Esophagus mucosa (tissue), 1 donor: ENCODE measurements around the gene CENPP. TPM values are rescaled to one million over a fixed set of nuclear protein-coding genes. Genes with fewer than 3 reads are reported as not detected.
A peak's percentile ranks its signal among the peaks of the same experiment; 100 is the strongest.

Experiments
- ATAC-seq: fragments of 200-7000 bp; cut with Tn5 transposase; one replicate; pipeline ENCODE4 v1.9.1; 2020
- total RNA-seq: library from RNA; stranded (reverse); gene quantifications from one replicate; pipeline ENCODE4 v1.2.4, GENCODE V29; 2023
- donor health status: DM: yes; HTN: yes; CAD: no.

Gene CENPP
- 8.2 TPM for total RNA-seq

- ATAC-seq, result peak; percentile 94
These were observed at the start of gene CENPP, which contains the start of gene NOL8 for GRCh38 chr9:92325269-92325990. Gene CENPP, plus strand, starts transcription at chr9:92325953. Gene NOL8, minus strand, starts transcription at chr9:92325350. Its CDS starts 1,189 bp downstream, at chr9:92324161.

GRCh38 chr9:92276331-92277032, 49.3 kb upstream of the CENPP start:
- no peak for ATAC-seq

DNA sequence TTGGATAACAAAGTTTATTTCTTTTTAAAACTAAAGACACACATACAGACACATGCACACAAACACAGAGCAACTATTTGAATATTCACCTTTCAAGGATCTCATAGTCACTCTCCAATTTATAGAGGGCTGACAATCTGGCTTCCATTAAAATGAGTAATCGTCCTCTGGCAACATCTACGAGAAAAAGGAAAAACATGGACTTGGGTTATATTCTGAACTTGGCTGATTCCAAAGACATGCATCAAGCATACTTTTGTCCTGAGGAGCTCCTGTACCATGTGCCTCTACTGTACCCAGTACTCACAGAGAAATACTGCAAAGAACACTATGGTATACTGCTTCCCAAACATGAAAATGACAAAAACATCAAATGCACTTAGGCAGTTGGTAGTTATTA, 47.6 kb upstream of the CENPP start:
- no peak for ATAC-seq

DNA sequence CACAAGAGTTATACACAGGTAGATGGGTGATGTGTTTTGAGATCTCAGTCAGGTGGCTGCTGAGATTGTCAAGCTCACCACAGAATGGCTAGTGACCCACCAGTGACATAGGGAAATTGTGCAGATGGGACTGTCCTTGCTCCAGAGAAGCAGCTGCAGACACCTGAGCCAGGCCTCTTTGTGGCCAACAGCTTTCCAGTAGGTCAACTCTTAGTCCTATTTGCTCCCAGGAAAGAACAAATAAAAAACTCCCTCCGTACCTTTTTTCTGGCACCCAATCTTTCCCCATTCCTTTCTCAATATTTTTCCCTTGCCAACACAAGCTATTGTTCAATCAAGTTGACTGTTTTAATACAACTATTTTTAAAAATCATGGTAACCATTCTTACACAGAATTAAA, 46.5 kb upstream of the CENPP start:
- ATAC-seq, result no peak

- no peak for ATAC-seq
These were observed 35.9 kb upstream of the CENPP start for GRCh38 chr9:92289708-92290390.

DNA sequence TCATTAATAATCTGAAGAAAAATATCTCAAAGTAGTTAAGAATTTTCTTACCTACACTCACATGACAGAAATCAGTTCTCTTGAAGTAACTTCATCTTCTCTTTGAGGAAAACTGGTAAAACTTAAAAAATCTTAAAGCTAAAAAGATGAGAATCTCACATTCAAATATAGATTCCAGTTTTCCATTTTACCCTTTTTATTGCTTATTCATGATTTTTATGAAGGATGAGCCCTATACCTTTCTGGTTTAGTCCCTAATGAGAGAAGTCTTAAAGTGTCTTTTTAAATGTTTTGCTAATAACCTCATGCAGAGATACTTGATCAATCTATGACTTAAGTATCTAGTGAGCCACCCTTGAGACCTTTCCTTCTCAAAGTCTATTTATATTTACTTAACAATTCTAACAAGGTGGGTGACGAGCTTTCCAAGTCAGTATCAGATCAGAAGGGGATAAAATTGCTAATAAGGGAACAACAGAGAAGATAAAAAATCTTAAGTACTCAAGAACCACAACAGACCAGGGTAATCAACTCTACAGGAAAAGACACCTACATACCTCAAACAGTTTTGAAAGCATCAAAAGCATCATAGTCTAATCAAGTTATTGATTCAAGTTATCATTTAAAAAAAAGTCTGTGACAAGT, 34.8 kb upstream of the CENPP start:
- ATAC-seq, result no peak

GRCh38 chr9:92291577-92291976, 34.2 kb upstream of the CENPP start:
- no peak for ATAC-seq

GRCh38 chr9:92292338-92293074, 33.2 kb upstream of the CENPP start:
- ATAC-seq, result peak; percentile 41

DNA sequence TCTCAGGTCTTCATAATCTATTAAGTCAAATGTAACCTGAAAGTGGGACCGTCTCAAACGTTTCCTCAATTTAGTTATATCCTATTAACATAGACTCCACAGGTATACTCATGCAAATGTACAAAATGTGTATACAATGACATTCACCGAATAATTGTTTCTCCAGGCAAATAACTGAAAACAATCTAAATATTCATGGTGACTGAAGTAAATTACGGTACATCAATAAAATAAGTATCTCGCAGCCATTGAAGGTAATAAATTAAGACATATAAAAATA, 32.7 kb upstream of the CENPP start:
- ATAC-seq, result no peak

DNA sequence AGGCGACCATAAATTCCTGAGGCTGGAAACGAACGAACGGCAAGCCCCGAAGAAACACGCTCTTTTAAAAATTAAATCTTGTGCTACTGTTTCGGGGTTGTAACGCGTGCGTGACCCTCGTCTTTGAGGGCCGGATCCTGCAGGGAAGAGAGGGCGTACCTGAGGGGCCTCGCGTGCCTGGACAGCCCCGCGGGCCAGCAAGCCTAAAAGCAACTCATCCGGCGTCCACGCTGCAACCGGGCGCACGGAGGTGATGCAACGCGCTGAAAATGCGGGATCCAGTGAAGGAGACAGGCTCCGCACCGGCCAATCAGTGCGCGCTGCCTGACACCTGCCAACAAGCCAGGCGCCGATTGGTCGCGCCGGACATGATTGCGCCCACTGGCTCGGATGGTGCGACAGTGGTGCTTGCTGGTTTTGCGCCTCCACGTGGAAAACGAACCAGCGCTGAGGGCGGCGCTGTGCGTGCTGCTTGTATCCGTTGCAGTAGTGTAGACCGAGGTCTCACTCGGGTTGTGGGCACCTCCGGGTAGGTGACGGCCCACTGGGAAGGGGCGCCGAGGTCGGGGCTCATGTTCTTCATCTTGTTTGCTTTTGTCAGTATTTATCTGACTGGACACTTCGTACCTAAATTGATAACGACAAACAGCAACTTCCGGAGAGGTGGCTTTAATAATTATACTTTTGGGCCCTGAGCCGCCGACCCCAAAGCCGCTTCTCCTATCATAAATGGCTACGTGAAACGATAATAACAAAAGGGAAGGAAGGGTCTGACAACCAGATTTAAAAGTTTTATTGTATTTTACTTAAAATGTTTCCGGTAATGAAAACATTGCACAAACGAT, 32.1 kb upstream of the CENPP start, which contains the start of gene IARS1:
IARS1 (minus strand) TSS at position 246 of the 845 bp plus-strand sequence. CDS start 4,278 bp downstream, outside the sequence.
- peak; percentile 99 for ATAC-seq

GRCh38 chr9:92294297-92294676, 31.5 kb upstream of the CENPP start:
- ATAC-seq, result no peak

DNA sequence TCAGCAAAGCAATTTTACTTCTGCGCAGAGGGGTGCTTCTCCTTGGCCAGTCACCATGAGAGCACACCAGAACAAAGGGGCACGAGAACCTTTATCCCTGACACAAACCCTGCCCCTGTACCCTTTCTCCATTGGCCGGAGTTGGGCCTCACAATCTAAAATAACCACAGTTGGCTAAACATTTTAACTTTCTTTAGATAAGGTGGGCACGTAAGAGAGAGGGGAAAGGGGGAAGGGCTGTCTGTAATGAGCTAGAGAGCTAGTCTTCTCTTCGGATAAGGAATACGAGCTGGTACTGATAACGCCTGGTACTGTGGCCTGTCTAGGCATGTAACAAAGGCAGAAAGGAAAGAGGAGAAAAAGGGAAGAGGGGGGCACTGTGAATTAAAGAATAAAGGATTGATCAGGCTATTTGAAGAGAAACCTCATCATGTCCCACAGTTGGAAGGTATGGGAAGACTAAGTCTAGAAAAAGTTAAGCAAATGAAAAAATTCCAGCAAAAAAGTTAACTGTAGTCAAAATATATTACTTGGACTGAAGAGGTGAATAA, 30.4 kb upstream of the CENPP start:
- no peak for ATAC-seq

DNA sequence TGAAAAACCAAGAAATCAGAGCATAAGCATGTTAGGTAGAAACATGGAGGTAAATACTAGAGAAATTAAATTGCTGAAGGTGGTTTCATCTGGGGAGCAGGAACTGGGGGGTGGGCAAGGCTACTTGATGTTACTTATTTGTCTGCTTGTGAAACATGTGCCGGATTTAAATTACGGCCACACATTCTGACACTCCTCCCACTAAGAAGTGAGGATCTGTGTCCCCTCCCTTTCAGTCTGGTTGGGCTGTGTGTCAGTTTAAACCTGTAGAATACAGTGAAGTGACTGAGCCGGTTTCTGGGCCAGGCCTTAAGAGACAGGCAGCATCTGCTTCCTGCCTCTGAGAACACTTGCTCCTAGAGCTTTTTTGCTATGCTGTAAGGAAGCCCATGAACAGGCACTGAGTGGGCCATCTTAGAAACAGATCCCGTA, 29.9 kb upstream of the CENPP start:
- ATAC-seq, result peak; percentile 78

- ATAC-seq, result no peak
These were observed 28.1 kb upstream of the CENPP start for GRCh38 chr9:92297611-92298010.

GRCh38 chr9:92298036-92298435, 27.7 kb upstream of the CENPP start:
- ATAC-seq, result no peak

GRCh38 chr9:92299116-92299515, 26.6 kb upstream of the CENPP start:
- no peak for ATAC-seq

DNA sequence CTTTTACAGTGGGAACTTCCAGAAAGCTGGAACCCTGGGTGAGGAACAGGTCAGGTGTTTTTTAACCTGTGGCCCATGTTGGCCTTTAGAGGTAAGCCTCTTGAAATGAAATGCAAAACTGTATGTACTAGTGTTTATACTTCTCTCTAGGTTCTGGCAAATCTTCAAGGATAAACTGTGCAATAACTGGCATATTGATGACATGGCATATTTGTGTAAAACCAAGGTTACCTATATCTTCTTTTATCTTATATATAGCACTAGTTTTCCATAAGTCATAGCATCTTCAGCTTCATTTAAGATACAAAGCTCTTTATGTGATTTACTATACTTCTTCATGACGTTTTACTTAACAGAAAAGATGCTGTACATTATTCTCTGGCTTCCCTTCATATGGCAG, 24.8 kb upstream of the CENPP start:
- ATAC-seq, result no peak

DNA sequence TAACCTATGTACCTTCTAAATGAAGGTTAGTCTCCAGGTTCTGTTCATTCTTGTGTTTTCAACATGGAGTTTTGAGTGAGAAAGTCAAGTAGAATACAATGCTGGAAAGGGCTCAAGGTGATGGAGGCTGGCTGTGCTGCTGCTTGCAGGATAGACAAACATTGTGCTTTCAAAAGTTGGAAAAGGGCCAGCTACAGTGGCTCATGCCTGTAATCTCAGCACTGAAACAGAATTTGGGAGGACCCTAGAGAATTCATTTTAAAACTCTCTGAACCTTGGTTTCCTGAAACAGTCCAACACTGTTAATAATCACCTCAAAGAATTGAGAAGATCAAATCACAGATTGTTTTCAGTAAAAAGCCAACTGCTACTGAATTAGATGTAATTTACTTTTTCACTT, 16.9 kb upstream of the CENPP start:
- no peak for ATAC-seq

GRCh38 chr9:92310562-92310961, 15.2 kb upstream of the CENPP start:
- no peak for ATAC-seq

- peak; percentile 48 for ATAC-seq
These were observed 12.7 kb upstream of the CENPP start for GRCh38 chr9:92312887-92313623.
